Sigmoid colon (tissue), 7 donors: ENCODE measurements around the gene ZNF474. TPM values are rescaled to one million over a fixed set of nuclear protein-coding genes. Genes with fewer than 3 reads are reported as not detected.

Experiments
- DNase-seq: peaks from one replicate; pipeline ENCODE4 v3.0.0-alpha.2; 2019
- H3K27ac ChIP-seq, 4 donors: fragments of 200-600 bp; sonication (generic); one replicate each; pipeline ENCODE4 v1.5.1; 2016 to 2019; ENCODE audit warnings: mild to moderate bottlenecking in 1 of 4
- H3K27me3 ChIP-seq, 3 donors: fragments of 200-600 bp; sonication (generic); one replicate each; pipeline ENCODE4 v1.5.1; 2019; ENCODE audit warnings: mild to moderate bottlenecking in 1 of 3
- H3K36me3 ChIP-seq, 4 donors: fragments of 200-600 bp; sonication (generic); one replicate each; pipeline ENCODE4 v1.5.1; 2016 to 2019
- H3K4me1 ChIP-seq, 4 donors: fragments of 200-600 bp; sonication (generic); one replicate each; pipeline ENCODE4 v1.5.1; 2017 to 2019
- H3K4me3 ChIP-seq, 4 donors: fragments of 200-600 bp; sonication (generic); one replicate each; pipeline ENCODE4 v1.5.1; 2017 to 2019; ENCODE audit warnings: mild to moderate bottlenecking in 2 of 4, moderate library complexity in 1 of 4
- H3K9me3 ChIP-seq, 4 donors: fragments of 200-600 bp in 3 of 4; sonication (generic) in 3 of 4; one replicate each; pipeline versions ENCODE4 v1.5.1 to v1.6.1; 2013 to 2019
- CTCF ChIP-seq, 4 experiments: fragments of 450-650 bp in 3 of 4; fragments of 200-600 bp in 1 of 4; IDR thresholded peaks; one replicate each; pipeline ENCODE4 v1.5.1; 2016 to 2019; ENCODE audit warnings: antibody characterized with exemption in 4 of 4, mild to moderate bottlenecking in 3 of 4, moderate library complexity in 2 of 4
- EP300 ChIP-seq, 4 donors: sonication (generic); formaldehyde crosslinking; IDR thresholded peaks; one replicate each; pipeline ENCODE4 v1.6.1; 2017; ENCODE audit warnings: antibody characterized with exemption in 4 of 4
- POLR2A ChIP-seq, 2 donors: fragments of 450-650 bp; IDR thresholded peaks; one replicate each; pipeline ENCODE4 v1.6.1; 2016; ENCODE audit warnings: antibody characterized with exemption in 2 of 2, mild to moderate bottlenecking in 2 of 2, moderate library complexity in 2 of 2
- POLR2AphosphoS5 ChIP-seq, 4 donors: sonication (generic); formaldehyde crosslinking; IDR thresholded peaks; one replicate each; pipeline ENCODE4 v1.6.1; 2017; ENCODE audit warnings: antibody characterized with exemption in 4 of 4
- WGBS, 2 donors: extraction: QIAGEN DNeasy Blood & Tissue Kit; methylation state at CpG; one replicate each; pipeline ENCODE4 v1.1.7; 2013; 5-methylcytosine and 5-hydroxymethylcytosine counted together
- intact Hi-C: fragments of 100-400 bp; cut with DNase I; formaldehyde crosslinking; loops from one replicate; pipeline ENCODE4 v1.15.1; 2023
- polyA plus RNA-seq, 3 donors: library from polyadenylated mRNA; stranded (reverse); fragments of 200-250 nt; gene quantifications; one replicate each; pipeline ENCODE4 v1.2.3, GENCODE V29; 2013
- total RNA-seq, 4 donors: library from RNA; depleted of rRNA; stranded (reverse); fragments of >200 nt; gene quantifications; one replicate each; pipeline ENCODE4 v1.1.0, GENCODE V29; 2016
- donor health status: healthy with polysubstance abuse.
- donor health status: Bipolar disorder and iron deficiency.
- donor health status: healthy.

Gene ZNF474
- total and polyA plus RNA-seq, 7 donors, result 0.07 to 0.28 (median 0.27) TPM; not detected in 4

DNA sequence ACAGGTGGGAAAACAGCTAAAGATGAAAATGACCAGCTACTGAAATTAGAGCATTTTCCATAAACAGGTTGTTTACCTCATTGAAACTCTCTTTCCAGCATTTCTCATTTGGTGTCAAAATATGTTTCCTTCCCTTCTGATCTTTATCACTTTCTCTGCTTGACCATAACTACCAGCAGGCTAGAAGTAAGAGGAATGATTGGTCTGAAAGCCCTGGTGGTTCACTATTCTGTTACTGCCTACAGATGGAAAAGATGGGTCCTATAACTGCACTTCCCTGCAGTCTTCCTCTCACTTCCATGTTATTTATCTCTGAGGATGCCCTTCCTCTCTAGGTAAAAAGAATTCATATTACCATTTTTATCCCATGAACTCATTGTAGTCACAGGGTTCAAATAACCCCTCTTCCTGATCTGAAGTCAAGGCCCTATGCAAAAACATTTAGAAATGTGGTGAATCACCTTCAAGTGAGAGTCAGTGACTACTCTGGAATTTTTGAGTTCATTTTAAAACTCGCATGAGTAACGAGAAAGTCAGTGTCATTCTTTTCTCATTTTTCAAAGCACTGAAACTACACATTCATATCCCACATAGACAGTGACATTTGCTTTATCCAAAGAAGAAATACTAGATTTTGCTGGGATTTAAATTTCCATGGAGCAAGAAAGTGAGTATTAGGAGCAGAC is 51.7 kb downstream of the ZNF474 start:
- WGBS, 2 donors, result 86 to 88% methylated on average over 2 of the region's 2 CpGs
- no peak for TF ChIP-seq POLR2A (IDR thresholded peaks at IDR 0.05)
- no peak for TF ChIP-seq CTCF (IDR thresholded peaks at IDR 0.05)
- no peak for TF ChIP-seq EP300 (IDR thresholded peaks at IDR 0.05)
- no peak for TF ChIP-seq POLR2AphosphoS5 (IDR thresholded peaks at IDR 0.05)
- Histone ChIP-seq H3K27me3 (no peaks in the 10 kb centered on the region), H3K9me3 (no peaks in the 10 kb centered on the region), H3K4me3 (no peak overlapping the region), H3K27ac (peak overlapping the region in 2 of 4 donors; percentile 57 to 81), H3K4me1 (peaks cover 0 to 42% (median 23%) of the 10 kb centered on the region in 4 donors), H3K36me3 (no peaks in the 10 kb centered on the region)
- intact Hi-C loops, result no loop called here
- no peak for DNase-seq

- Histone ChIP-seq H3K9me3 (no peaks in the 10 kb centered on the region), H3K27me3 (no peaks in the 10 kb centered on the region), H3K27ac (peak overlapping the region in 3 of 4 donors; percentile 49 to 81 (median 57)), H3K4me1 (peaks cover 0 to 39% (median 23%) of the 10 kb centered on the region in 4 donors), H3K36me3 (no peaks in the 10 kb centered on the region), H3K4me3 (no peak overlapping the region)
- no peak for TF ChIP-seq EP300 (IDR thresholded peaks at IDR 0.05)
- no peak for TF ChIP-seq POLR2A (IDR thresholded peaks at IDR 0.05)
- 8 to 51% methylated on average over 2 of the region's 2 CpGs for WGBS, 2 donors
- intact Hi-C loops, result no loop called here
- DNase-seq, result no peak
These were observed 52.5 kb downstream of the ZNF474 start for GRCh38 chr5:122181863-122182262.

DNA sequence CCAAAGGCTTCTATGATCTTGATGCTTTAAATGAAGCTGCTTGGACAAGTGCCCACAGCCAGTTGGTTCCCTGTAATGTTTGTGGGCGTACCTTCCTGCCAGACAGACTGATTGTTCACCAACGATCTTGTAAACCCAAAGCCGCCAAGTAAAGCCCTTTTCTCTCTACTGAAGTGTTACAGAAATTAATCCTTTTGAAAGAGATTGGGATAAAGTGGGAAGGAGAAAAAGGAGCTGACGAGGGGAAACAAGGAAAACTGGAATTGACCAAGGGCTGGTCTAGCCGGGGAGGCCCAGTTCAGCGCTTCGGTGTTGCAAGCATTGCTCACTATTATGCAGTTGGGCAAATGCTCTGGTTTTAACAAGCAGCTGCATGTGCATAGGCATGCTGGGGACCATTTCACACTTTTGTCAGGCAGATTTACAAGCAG is 53.2 kb downstream of the ZNF474 start:
- peaks cover 0 to 33% (median 23%) of the 10 kb centered on the region in 4 donors for H3K4me1 ChIP-seq
- intact Hi-C loops, result no loop called here
- H3K4me3 ChIP-seq, result no peak overlapping the region
- H3K27ac ChIP-seq, result peak overlapping the region; percentile 5 to 81 (median 53)
- no peaks in the 10 kb centered on the region for H3K9me3 ChIP-seq
- DNase-seq, result peak; percentile 74
- H3K27me3 ChIP-seq, result no peaks in the 10 kb centered on the region
- no peaks in the 10 kb centered on the region for H3K36me3 ChIP-seq
- 15 to 45% methylated on average over 7 of the region's 7 CpGs for WGBS, 2 donors
- TF ChIP-seq CTCF (IDR thresholded peaks at IDR 0.05) (no peak), EP300 (IDR thresholded peaks at IDR 0.05) (no peak), POLR2AphosphoS5 (IDR thresholded peaks at IDR 0.05) (no peak), POLR2A (IDR thresholded peaks at IDR 0.05) (no peak)

DNA sequence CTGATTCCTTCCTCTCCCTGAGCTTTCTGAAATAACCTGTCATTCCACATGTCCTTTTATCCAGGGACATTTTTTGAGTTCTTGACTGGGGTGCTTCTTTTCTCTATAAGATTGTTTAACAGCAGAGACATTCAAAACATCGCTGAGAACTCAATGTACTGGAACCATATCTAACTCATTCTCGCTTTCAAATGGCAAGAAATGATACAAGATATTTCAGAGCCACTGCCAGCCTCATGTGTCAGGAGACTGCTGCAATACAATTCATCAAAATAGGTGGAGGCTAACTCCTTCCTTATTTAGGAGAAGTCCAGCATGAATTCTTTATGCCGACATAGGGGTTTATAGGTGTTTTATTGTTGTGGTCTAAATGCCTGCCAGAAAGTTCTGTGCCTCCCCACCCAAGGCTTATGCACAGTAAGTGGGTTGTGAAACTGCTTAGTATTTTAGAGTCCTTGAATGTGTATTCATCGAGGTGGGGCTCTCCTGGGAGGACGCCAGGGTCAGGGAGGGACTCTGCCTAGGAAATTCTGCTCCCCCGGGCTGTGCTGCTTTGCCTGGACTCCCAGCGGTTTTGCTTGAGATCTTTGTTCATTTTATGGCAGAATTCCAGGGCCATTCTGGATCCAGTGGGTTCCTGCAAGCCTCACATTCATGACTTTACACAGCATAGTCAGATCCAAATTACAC is 53.9 kb downstream of the ZNF474 start:
- intact Hi-C loops, result no loop called here
- Histone ChIP-seq H3K9me3 (no peaks in the 10 kb centered on the region), H3K27me3 (no peaks in the 10 kb centered on the region), H3K4me3 (no peak overlapping the region), H3K4me1 (peaks cover 0 to 30% (median 21%) of the 10 kb centered on the region in 4 donors), H3K36me3 (no peaks in the 10 kb centered on the region), H3K27ac (peak overlapping the region; percentile 21 to 81 (median 53))
- TF ChIP-seq POLR2A (IDR thresholded peaks at IDR 0.05) (no peak), POLR2AphosphoS5 (IDR thresholded peaks at IDR 0.05) (no peak), EP300 (IDR thresholded peaks at IDR 0.05) (no peak), CTCF (IDR thresholded peaks at IDR 0.05) (no peak)
- DNase-seq, result peak; percentile 82
- 11 to 48% methylated on average over 7 of the region's 7 CpGs for WGBS, 2 donors

DNA sequence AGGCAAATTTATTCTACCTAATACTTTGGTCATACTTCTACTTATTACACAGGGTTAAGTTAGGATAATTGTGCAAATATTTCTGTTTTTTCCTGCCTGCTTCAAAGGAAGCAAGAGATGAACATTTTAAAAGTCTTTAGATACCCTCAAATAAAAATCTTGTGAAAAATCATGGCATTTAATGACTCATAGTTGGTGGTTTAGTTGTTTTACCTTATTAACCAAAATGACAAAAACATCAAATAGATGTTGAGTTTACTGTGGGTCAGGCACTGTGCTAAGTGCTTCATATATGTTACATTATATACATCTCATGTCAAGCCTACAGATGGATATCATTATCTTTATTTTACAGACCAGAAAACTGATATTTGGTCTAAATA is 54.4 kb downstream of the ZNF474 start:
- H3K36me3 ChIP-seq, result no peaks in the 10 kb centered on the region
- H3K9me3 ChIP-seq, result no peaks in the 10 kb centered on the region
- no peak for DNase-seq
- intact Hi-C loops, result no loop called here
- H3K4me1 ChIP-seq, result peaks cover 0 to 30% (median 21%) of the 10 kb centered on the region in 4 donors
- no peak overlapping the region for H3K4me3 ChIP-seq
- peak overlapping the region; percentile 21 to 81 (median 53) for H3K27ac ChIP-seq
- no peaks in the 10 kb centered on the region for H3K27me3 ChIP-seq
- TF ChIP-seq POLR2AphosphoS5 (IDR thresholded peaks at IDR 0.05), result no peak
- TF ChIP-seq POLR2A (IDR thresholded peaks at IDR 0.05), result no peak
- no peak for TF ChIP-seq EP300 (IDR thresholded peaks at IDR 0.05)
- TF ChIP-seq CTCF (IDR thresholded peaks at IDR 0.05), result no peak
